HG03354 (cell line): Measurements from ENCODE around the gene SERHL2.
"Not testable (repeated sequence)": the region's sequence is repeated elsewhere in the genome, so short reads cannot be mapped to it uniquely, and the experiment has no call there.

Experiments used
- ATAC-seq: cut with Tn5 transposase; IDR thresholded peaks from one replicate; pipeline ENCODE4 v1.9.1; 2021; ENCODE audit warnings: mild to moderate bottlenecking; ENCODE audit not compliant: unreplicated experiment, poor library complexity, severe bottlenecking

Gene SERHL2

GRCh38 chr22:42533638-42533977, 20.1 kb upstream of the SERHL2 start:
- no peak for ATAC-seq

- not testable (repeated sequence) for ATAC-seq
Measured at GRCh38 chr22:42535082-42535731, 18.5 kb upstream of the SERHL2 start.

- no peak for ATAC-seq
Measured at GRCh38 chr22:42536166-42536565, 17.6 kb upstream of the SERHL2 start.

- not testable (repeated sequence) for ATAC-seq
Measured at GRCh38 chr22:42536634-42537033, 17.1 kb upstream of the SERHL2 start.

GRCh38 chr22:42537199-42537831, 16.4 kb upstream of the SERHL2 start:
- peak; percentile 60 for ATAC-seq

- not testable (repeated sequence) for ATAC-seq
Measured at GRCh38 chr22:42539236-42539771, 14.5 kb upstream of the SERHL2 start.

- ATAC-seq = no peak
Measured at GRCh38 chr22:42544686-42545085, 9.1 kb upstream of the SERHL2 start.

DNA sequence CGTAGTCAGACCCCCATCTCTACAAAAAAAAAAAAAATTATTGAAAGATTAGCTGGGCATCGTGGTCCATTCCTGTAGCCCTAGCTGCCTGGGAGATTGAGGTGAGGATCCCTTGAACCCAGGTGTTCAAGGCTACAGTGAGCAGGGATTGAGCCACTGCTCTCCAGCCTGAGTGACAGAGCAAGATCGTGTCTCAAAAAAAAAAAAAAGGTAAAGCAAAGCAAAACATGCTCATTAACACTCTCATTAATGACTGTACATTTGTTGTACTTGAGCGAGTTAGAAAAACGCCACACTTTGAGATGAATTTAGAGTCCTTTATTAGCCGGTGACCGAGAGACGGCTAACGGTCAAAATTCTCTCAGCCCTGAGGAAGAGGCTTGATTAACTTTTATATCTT, 6.2 kb upstream of the SERHL2 start:
- no peak for ATAC-seq

DNA sequence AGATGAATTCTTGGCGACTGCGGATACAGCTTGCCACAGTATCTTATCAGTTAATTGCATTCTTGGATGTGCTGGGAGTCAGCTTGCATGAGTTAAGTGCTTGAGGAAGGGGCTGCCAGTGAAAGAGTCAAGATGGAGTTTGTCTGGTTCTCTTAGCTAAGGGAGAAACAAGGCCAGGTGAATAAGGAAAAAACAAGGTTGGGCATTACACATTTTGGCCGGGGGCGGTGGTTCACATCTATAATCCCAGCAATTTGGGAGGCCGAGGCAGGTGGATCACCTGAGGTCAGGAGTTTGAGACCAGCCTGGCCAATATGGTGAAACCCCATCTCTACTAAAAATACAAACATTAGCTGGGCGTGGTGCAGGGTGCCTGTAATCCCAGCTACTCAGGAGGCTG, 5.6 kb upstream of the SERHL2 start:
- ATAC-seq = not testable (repeated sequence)

GRCh38 chr22:42548597-42549330, 5.0 kb upstream of the SERHL2 start:
- ATAC-seq = no peak

GRCh38 chr22:42549331-42550060, 4.3 kb upstream of the SERHL2 start:
- no peak for ATAC-seq

DNA sequence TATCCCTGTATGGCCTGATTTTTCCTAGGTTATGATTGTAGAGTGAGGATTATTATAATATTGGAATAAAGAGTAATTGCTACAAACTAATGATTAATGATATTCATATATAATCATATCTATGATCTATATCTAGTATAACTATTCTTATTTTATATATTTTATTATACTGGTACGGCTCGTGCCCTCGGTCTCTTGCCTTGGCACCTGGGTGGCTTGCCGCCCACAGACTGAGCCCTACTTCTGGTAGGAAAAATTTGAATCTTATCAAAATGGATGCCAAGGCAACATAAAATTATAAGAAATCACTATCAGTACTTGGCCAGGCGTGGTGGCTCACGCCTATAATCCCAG, 1.5 kb upstream of the SERHL2 start:
- not testable (repeated sequence) for ATAC-seq

DNA sequence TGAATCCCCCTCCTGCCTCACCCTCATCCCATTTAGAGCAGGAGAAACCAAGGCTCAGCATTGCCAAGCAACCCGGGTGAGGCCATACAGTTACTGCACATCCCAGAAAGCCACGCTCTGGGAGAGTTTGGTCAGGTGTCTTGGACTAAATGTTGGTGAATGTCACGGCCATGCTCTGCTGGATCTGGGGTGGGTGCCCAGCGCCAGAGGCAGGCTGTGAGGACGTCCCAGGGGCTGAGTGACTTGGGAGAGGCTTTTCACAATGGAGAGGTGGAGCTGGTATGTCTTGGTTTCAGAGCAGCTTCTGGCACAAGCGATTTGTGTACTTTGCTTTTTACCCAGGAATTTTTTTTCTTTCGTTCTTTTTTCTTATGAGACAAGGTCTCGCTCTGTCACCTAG, 6.6 kb downstream of the SERHL2 start:
- ATAC-seq = no peak

- no peak for ATAC-seq
Measured at GRCh38 chr22:42560781-42561180, 7.0 kb downstream of the SERHL2 start.

DNA sequence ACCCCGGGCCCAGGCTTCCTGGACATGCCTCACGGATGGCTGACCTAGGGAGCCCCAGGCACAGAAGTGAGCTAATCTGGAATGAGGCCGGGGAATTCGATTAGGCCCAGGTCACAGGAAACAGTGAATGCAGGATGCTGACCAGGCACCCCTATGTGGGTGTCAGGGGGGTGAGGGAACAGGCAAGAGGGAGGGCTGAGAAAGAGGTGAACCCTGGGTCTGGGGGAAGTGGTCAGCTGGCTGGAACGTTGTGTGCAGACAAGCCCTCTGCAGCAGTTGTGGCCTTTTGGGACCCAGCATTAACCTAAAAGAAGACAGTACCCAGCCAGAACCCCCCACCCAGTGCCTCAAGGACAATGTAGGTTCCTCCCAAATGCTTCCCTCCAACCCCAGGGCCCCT, 8.1 kb downstream of the SERHL2 start:
- no peak for ATAC-seq

DNA sequence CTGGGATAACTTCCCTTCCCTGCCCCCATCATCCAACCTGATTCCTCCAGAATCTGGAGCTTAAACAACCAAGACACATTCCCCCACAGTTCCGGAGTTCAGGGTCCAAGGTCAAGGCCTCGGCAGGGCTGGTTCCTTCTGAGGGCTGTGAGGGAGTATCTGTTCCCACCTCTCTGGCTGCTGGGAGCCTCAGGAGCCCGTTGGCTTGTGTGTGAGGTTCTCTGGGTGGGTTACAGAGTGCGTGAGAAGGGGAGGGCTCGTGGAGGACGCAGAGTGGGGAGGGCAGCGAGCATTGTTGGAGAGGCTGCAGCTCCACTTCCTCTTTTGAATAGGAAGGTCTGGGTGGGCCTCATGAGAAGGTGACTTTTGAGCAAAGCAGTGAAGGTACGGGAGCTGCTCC, 8.5 kb downstream of the SERHL2 start:
- no peak for ATAC-seq

DNA sequence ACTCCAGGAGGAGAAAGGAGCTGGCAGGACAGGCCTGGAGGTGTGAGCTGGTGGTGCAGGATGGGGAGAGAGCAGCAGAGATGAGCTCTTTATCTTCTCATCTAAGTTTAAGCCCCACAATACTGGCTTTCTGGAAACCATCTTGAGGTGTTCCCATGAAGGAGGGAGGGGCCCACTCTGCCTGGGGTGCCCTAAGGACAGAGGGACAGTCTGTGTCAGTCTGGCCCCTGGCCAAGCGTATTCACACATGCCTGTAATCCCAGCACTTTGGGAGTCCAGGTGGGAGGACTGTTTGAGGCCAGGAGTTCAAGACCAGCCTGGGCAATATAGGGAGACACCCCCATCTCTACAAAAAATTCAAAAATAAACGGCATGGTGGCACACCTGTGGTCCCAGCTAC, 8.9 kb downstream of the SERHL2 start:
- ATAC-seq = no peak

- ATAC-seq = not testable (repeated sequence)
Measured at GRCh38 chr22:42563943-42564342, 10.2 kb downstream of the SERHL2 start.

DNA sequence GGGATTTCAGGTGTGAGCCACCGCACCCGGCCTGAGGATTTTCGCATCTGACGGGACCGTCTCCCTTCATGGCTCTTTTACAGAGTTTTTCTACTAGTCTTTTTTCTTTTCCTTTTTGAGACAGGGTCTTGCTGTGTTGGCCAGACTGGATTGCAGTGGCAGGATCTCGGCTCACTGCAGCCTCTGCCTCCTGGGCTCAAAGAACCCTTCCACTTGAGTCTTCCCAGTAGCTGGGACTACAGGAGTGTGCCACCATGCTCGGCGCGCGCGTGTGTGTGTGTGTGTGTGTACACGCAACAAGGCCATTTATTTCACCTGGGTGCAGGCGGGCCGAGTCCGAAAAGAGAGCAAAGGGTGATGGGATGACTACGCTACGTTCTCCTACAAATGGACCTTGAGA, 10.9 kb downstream of the SERHL2 start:
- no peak for ATAC-seq

GRCh38 chr22:42565956-42566355, 12.2 kb downstream of the SERHL2 start:
- ATAC-seq = no peak
